Superior temporal gyrus (tissue), 1 donor: ENCODE measurements around the gene NIF3L1.
A peak's percentile ranks its signal among the peaks of the same experiment; 100 is the strongest.
"Not testable (repeated sequence)": the region's sequence is repeated elsewhere in the genome, so short reads cannot be mapped to it uniquely, and the experiment has no call there.

ENCODE experiments used
- DNase-seq: peaks from one replicate; pipeline ENCODE4 v3.0.0-alpha.2; 2016; ENCODE audit errors: extremely low spot score

The NIF3L1 gene

DNA sequence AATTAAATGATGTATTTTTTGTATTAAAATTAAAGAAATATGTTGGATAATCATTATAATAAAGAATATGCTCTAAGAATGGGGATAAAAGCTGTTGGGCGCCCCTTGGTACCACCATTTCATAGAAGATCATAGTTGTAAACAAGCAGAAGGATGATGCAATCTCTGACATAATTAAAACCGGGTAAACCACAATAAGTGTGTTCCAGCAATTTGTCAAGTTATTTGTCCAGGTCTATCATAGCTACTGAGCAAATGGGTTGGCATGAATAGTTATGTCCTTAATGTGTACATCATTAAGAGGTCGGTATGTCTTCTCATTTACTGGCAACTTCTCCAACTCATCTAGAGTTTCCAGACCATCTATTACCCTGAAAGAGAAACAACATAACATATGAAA lies 18.0 kb upstream of the NIF3L1 start:
- DNase-seq, result no peak

DNA sequence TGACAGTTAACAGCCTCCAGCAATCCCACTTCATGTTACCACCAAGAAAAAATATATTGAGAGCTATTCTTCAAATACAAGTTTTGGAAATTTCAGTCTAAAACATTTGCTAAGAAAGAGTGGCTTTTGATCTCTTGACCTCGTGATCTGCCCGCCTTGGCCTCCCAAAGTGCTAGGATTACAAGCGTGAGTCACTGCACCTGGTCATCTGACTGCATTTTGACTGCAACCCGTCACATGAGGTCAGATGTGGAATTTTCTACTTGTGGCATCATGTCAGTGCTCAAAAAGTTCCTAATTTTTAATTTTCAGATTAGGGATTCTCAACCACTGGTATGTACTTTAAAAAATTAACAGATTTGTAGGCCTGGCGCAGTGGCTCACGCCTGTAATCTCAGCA lies 15.6 kb upstream of the NIF3L1 start:
- DNase-seq, result no peak

DNA sequence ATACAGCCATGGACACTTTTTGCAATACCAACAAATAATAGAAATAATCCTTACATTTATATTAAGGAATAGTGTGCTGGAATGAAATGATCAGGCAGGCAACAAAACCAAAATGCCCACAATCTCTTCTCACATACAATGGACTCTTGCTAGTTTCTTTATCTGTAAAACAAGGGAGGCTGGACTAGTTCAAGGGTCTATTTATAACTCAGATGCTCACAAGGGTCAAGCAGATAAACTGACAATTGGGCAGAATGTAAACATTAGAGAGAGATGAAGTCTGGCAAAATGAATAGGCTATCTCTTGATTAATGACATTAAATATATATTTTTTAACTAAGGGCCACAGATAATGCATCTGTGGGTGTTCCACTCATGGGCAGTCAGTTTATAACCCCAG lies 11.7 kb upstream of the NIF3L1 start:
- DNase-seq, result no peak

DNA sequence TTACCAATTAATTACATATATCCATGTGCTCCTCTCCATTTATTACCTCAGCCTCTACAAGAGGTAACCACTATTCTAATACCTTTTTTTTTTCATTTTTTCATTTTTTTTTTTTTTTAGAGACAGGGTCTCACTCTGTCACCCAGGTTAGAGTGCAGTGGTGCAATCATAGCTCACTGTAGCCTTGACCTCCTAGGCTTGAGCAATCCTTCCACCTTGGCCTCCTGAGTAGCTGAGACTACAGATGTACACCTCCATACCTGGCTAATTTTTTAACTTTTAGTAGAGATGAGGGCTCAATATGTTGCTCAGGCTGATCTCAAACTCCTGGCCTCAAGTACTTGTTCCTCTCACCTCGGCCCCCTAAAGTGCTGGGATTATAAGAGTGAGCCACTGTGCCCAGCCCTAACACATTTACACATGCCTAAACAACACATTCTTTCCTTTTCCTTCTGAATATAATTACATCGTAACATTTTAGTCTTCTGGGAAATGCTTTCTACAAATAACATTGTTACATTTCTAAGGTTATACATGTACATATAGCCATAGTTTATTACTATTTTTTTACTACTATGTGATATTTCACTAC lies 10.8 kb upstream of the NIF3L1 start:
- no peak for DNase-seq

DNA sequence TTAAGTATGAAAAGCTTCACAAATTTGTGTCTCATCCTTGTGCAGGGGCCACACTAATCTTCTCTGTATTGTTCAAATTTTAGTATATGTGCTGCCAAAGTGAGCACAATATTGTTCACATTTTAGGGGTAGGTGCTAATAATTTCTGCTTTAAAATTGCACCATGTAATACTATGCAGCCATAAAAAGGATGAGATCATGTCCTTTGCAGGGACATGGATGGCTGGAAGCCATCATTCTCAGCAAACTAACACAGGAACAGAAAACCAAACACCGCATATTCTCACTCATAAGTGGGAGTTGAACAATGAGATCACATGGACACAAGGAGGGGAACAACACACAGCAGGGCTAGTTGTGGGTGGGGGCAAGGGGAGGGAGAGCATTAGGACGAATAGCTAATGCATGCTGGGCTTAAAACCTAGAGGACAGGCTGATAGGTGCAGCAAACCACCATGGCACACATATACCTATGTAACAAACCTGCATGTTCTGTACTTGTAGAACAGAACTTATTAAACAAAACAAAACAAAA lies 7.4 kb upstream of the NIF3L1 start:
- not testable (repeated sequence) for DNase-seq

DNA sequence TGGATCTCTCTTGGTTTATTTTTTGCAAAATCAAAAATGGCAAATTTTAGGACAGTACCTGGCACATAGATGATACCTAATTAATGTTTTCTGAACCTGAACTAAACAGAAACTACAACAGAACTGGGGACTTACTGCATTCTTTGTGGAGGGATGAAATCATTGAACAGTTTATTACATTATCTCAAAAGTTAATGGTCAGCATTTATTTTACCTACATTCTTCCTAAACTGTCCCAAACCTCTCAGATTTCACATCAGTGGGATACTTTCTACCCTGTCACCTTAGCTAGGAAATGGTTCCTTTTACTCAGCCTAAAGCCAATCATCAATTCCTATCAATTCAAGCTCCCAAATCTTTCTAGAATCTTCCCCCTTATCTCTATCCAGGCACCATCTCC lies 10.3 kb downstream of the NIF3L1 start:
- DNase-seq, result no peak

DNA sequence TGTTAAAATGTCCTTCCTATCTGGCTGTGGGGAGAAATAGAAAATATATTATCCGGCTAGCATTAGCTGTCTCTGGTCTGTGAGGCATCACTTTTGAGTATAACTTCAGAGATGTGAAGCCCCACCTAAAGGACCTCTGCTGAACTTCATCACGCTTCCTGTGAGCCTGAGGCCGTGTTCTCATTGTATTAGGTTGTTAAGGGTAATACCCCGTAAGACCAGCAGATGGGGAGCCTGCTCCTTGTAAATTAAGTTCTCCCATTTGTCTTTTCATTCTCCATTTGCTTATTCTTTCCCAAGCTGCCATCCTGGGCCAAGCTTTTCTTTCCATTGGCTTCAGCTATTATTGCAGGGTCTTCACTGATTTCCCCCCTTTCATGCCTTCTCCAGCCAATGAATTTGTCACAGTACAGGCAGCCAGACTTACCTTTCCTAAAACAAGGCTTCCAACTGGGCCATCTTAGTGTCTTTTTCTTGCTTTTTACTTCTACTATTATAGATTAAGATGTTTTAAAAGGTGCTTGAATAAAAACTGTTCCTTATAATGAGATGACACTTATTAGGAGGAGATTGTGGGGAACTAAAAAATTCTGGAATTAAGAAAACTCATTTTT lies 12.4 kb downstream of the NIF3L1 start:
- peak; percentile 77 for DNase-seq

DNA sequence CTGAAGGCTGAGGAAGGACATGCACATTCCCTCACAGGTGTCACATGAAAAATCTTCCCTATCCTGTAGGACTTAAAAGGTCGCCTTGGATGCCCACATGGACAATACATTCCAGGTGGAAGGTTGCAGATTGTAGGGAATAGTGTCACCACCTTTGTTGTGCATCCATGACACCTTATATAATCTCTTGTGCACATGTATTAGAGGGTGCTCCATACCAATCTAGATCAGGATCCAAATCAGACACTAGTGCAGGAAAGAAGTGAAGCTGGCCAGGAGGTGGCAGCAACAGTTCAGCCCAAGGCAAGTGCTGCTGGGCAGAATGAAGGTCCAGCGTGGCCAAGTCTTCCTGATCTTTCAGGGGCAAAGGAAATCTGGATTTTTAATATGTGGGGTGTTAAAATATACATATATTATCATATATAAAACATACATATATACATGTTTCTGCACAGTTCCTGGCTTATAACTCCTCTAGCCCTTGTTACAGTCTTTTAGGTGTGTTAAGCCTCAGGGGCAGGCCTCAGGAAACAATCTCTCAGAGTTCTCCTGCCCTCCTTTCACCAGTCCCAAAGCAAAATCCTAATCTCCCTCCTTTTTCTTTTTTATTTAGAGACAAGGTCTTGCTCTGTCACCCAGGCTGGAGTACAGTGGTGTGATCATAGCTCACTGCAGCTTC lies 16.6 kb downstream of the NIF3L1 start:
- peak; percentile 87 for DNase-seq

DNA sequence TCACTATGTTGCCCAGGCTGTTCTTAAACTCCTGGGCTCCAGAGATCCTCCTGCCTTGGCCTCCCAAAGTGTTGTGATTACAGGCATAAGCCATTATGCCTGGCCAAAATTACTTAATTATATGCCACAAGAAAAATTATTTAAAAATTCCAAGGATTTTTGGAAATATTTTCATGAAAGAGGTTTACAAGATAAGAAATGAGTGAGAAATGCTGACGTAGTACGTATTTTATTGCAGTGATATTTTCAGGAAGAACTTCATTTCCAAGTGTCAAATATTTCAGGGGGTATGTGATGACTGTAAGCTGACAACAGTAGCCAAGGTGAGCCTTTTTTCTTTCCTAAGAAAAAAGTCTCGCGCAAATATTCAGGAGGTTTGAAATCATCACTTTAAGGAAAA lies 20.8 kb downstream of the NIF3L1 start:
- DNase-seq, result no peak

DNA sequence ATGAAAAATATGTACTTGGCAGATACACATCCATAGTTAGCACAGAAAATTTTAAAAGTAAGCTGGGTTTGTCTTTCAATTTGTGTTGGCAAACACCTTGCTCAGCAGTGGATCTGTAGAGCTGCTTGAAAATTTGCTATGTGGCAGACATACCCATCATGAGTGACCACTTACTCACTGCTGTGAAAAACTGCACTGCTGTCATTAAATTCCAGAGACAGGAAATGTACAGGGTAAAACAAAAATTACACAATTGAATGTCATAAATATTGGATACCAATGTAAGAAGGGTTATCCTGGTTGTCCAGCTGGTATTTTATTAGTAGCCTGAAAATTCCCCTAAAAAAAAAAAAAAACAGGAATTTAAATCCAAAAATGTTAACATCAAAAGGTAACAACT lies 24.5 kb downstream of the NIF3L1 start:
- no peak for DNase-seq

DNA sequence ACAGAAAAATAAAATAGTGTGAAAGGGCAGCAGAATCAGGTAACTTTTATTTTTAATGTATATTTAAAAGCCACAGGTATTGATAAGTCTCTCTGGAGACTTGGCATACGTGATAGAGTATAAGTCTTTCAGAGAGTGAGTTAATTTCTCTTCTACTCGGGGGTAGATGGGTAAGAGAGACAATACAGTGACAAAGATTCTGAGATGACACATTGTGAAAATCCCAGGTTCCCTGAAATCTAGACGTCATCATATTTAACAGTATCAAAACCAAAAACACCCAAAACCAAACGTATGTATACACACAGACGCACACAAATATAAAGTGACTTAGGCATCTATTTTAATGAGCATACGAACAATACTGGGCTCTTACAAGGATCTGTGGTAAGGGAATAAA lies 33.3 kb downstream of the NIF3L1 start:
- DNase-seq, result no peak

DNA sequence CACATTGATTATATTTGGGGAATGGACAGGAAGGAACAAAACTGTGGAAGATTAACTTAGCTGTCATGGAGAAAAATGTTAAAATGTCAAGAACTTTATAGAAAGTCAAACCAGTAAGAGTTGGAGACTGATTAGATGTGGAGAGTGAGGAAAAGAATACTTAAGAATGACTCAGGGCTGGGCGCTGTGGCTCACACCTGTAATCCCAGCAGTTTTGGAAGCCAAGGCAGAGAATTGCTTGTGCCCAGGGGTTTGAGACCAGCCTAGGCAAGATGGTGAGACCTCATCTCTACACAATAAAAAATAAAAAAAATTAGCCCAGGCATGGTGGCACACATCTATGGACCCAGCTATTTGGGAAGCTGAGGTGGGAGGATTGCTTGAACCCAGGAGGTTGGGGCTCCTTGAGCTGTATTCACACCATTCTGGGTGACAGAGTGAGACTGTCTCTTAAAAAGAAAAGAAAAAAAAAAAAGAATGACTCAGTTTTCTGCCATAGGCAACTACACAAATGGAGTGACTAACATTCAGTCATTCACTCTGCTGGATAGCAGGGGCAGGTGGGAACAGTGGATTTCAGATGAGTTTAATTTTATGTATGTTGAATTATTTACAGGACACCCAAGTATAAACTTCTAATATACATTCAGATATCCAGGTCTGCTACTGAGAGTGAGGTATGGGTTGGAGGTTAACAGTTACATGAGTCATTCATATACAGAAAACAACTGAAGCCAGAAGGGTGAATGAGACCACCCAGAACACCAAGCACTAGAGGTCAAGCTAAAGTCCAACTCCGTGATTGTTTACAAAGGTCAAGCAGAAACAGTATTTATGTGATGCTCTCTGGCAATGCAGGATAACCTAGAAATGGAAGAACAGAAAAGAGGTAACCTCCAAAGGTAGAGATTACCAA lies 40.4 kb downstream of the NIF3L1 start:
- no peak for DNase-seq

DNA sequence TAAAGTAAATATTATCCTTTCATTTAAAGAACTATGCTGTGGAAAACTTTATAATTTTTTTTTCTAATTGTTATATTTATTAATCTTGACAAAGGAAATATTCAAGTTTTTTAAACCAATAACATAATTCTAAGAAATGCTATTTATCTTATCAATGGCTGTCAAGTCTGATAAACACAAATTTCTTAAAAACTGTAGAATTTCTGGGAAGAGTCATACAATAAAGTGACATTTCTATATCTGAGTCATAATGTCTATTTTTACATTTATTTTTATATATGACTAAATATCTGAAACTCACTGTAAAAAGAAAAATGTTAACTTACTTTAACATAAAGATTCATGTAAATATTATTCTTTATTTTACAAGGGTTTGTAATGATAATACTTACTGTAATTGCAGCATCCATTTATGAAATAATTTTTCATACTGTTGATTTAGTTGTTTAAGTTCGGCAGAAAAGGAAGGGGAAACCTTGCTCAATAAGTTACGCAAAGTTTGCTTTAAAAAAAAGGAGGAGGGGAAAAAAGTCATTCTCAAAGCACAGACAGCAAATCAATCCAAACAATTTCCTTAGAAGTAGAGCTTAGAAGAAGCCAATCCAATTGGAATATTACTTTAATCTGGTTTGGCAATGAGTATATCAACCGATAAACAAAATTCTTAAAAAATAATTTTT lies 41.9 kb downstream of the NIF3L1 start:
- DNase-seq, result no peak

DNA sequence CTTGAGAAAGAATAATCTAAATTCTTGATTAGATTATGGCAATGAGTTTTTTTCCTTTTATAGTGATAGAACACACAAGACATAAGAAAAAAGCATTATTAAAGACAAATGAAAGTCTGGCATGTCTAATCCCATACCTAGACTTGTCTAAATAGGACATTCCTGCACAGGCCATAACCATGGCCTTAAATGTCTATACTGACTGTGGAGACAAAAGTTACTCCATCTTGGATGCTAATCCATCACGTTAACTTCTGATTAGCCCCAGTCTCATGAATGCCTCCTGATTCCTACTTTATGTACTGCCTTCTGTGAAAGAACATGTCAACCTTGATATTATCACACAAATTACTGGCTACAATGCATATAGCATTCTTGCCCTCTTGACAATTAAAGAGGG lies 50.7 kb downstream of the NIF3L1 start:
- DNase-seq, result no peak

DNA sequence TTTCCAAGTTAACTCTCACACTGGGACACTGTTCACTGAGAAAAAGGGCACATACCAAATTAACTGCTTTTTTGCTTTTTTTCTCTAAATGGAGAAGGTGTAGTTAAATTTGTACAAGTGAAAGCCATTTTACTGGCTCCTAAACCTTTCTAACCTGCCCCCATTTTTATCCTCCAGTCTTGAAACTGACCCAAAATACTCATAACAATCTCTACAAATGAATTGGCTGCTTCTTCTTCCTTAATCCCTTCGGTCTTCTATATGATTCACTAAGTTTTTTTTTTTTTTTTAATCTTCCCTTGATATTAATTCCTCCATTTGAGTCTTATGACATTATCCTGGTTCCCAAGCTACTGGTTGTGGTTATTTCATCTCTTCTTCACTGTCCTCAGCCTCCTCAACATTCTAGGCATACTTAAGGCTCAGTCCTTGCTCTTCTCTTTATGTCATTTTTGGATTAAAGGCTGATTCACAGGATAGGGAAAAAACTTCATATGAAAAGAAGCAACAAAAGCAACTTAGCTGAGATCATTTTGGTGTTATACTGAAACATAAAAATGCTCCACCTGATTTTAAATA lies 54.4 kb downstream of the NIF3L1 start:
- DNase-seq, result no peak

DNA sequence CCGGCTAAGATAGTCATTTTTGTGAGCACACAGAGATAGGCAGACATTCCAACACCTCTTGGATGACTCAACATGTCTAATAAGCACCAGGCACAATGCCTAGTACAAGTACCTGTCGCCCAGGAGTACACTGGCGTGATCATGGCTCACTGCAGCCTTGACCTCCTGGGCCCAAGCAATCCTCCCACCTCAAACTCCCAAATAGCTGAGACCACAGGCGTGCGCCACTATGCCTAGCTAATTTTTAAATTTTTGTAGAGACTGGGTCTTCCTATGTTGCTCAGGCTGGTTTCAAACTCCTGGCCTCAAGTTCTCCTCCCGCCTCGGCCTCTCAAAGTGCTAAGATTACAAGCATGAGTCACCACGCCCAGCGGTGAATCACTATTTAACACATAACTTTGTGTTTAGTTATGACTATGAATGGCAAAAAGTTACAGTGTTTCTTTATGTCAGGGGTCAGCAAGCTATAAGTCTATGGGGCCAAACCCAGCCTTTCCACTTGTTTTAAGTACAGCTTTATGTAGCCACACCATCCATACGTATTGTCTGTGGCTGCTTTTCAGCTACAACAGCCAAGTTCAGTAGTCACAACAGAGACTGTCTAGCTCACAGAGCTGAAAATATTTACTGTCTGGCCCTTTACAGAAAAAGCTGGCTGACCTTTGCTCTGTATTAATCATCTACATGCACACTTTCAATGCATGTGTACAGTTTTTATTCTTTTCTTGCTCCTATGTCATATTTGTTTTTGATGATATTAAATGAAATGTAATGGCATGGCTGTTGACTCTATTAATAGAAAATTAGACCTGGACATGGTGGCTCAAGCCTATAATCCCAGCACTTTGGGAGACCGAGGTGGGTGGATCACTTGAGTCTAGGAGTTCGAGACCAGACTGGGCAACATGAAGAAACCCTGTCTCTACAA lies 55.6 kb downstream of the NIF3L1 start:
- no peak for DNase-seq

DNA sequence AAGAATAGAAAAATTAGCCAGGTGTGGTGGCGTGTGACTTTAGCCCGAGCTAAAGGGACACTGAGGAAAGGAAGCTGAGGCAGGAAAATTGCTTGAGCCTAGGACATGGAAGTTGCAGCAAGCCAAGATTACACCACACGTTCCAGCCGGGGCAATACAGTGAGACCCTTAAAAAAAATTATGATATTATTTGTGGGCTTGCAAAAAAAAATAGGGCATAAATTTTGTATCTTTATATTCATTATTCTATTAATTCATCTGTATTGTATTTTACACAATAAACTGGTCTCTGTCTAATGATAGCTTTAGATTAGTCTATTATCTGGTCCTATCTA lies 56.2 kb downstream of the NIF3L1 start:
- DNase-seq, result no peak

DNA sequence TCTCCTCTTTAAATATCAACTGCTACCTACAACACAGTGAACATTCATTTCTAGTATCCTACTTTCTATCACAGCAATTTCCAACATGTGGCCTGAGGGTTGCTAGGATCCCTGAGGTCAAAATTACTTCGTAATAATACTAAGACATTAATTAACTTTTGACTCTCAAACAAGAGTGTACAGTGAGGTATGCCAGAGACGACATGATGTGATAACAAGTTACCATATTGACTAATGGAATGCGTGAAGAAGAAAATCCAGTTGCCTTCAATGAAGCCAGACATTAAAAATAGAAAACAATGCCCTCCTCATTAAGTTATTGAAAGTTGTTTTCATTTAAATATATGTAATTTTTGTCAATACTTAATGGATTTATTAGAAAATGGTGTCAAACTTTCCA lies 61.2 kb downstream of the NIF3L1 start:
- DNase-seq, result no peak
